WI38 (cell line): ENCODE data around the gene IKZF1.

ENCODE experiments used
- H3K4me3 ChIP-seq: 2 replicates; pipeline ENCODE4 v1.5.1; 2011; ENCODE audit warnings: low read depth, mild to moderate bottlenecking, control low read depth, low read length
- CTCF ChIP-seq: IDR thresholded peaks from 2 replicates; pipeline ENCODE4 v1.5.1; 2012; ENCODE audit warnings: low read depth, mild to moderate bottlenecking, control low read depth, low read length

Gene IKZF1

DNA sequence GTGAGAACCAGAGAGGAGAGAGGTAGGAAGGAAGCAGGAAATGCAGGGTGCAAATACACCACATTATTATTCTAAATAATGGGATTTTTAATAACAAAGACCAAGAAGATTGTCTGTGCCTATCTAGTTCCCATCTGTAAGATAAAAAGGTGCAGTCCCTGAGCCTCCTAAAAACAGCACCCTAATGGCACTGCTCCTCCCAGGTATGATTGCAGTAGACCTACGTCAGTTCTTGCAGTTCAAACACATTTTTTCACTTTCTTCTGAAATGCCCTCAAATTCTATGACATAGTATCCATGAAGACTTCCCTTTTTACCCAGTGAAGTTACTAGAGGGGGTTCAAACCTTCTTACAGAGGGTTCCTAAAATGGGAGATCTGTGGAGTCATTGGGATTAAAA, 75.0 kb downstream of the IKZF1 start:
- no peak for TF ChIP-seq CTCF
- H3K4me3 ChIP-seq, result no peak overlapping the region

- no peak for TF ChIP-seq CTCF
- H3K4me3 ChIP-seq, result no peak overlapping the region
Measured at GRCh38 chr7:50382455-50382854, 77.9 kb downstream of the IKZF1 start.

DNA sequence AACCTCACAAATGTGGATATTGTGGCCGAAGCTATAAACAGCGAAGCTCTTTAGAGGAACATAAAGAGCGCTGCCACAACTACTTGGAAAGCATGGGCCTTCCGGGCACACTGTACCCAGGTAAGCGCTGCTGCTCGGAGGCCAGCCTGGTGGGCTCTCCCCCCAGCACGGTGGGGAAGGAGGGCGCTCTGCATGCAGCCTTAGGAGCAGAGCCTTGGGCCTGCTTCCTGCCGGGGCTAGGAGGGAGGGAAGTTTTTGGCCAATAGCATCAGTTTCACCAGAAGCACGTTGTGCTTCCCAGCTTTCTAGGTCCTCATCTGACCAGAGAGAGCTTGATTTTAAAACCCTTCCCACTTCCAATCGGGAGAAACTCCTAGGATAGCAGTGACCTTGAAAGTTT, 82.8 kb downstream of the IKZF1 start:
- H3K4me3 ChIP-seq, result no peak overlapping the region
- TF ChIP-seq CTCF, result no peak

DNA sequence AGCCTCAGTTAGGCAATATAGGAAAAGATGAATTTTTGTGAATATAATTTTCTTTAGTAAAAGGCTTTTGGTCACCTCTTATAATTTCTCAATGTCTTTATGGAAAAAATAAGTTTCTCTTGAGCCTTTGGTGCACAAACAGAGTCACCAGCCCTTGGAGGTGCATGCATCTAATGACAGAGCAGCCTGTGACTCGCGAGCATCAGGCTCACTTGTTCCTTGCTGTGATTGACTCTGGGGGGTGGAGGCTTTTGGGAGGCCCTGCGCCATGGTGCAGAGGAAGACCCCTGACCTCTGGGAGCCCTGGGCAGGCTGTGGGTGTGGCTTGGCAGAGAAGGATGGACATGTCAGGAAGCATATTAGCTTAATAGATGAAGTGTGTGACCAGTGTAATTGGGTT, 85.4 kb downstream of the IKZF1 start:
- H3K4me3 ChIP-seq, result no peak overlapping the region
- no peak for TF ChIP-seq CTCF

DNA sequence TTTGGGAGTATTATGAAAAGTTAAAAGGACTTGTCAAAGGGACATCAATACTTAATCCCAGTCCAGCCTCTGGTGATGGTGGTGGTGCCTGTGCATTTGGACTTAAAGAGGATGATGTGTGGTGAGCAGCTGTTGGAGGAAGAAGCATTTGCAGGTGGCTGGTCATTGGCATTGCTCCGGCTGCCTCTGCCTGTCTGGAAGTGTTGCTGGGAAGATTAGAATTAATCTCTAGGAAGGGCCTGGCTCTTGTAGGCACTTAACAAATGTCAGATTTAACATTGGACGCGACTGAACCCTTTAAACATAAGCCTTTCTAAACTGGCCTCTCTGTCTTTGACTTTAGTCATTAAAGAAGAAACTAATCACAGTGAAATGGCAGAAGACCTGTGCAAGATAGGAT, 86.9 kb downstream of the IKZF1 start:
- H3K4me3 ChIP-seq, result no peak overlapping the region
- no peak for TF ChIP-seq CTCF

DNA sequence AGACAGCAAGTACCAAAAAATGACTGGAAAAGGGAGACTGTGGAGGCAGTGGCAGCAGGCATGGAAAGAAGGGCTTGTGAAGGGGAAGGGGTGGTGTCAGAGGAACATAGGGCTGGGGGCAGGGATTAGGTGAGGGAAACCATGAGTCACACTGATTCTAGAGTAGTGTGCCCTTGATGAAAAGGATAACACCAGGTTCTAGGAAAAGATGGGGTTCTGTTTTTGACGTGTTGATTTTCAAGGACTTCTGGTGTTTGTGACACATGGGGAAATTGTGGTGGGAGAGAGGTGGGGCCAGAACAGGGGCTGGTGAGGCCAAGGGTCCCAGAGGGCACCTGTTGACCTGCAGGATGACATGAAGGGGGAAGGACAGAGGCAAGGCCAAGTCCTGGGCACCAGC, 88.6 kb downstream of the IKZF1 start:
- TF ChIP-seq CTCF, result no peak
- H3K4me3 ChIP-seq, result no peak overlapping the region

DNA sequence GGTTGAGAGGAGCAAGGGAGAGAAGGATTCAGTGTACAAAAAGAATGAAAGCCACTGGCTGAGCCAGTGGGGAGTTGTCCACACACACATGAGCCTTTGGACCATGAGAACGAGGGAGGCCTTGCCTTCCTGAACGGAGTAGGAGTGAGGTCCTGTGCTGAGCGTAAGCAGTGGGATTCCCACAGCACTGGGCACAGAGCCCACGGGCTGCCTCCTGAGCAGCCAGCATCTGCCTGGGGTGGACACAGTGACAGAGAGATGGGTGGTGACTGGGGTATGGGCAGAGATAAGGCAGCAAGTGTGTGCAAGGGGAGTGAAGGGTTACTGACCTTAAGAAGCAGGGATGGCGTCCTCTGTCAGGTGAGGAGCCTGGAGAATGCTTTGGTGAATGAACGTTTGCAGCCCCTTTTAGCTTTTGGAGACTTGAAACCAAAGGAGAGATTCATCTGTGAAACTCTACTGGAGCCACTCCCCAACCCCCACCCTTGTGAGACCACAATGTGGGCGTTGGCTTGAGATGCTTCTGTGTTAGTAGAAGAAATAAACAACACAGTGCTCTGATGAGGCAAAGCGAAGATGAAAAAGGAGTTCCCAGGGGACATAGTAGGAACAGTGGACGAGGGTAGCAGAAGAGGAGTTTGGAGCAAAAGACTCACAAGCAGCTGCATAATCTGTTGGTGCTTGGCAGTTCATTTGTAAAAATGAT, 89.2 kb downstream of the IKZF1 start:
- no peak overlapping the region for H3K4me3 ChIP-seq

More for the DNA sequence above, 89.2 kb downstream of the IKZF1 start:
- no peak for TF ChIP-seq CTCF
